Spleen (tissue), 11 donors: ENCODE measurements around the gene AMZ2. TPM values are rescaled to one million over a fixed set of nuclear protein-coding genes. Genes with fewer than 3 reads are reported as not detected.
"Not testable (repeated sequence)": the region's sequence is repeated elsewhere in the genome, so short reads cannot be mapped to it uniquely, and the experiment has no call there.

Experiments
- DNase-seq: peaks from one replicate; pipeline ENCODE4 v3.0.0-alpha.2; 2020
- H3K27ac ChIP-seq, 8 donors: fragments of 200-600 bp; sonication (generic) in 7 of 8; 1 replicate in 4 of 8; 2 replicates in 4 of 8; pipeline versions ENCODE4 v1.5.0 to v1.8.0; 2016 to 2021; ENCODE audit warnings: inconsistent platforms in 4 of 8, mild to moderate bottlenecking in 4 of 8, moderate library complexity in 1 of 8
- H3K27me3 ChIP-seq, 7 donors: fragments of 200-600 bp; sonication (generic) in 6 of 7; replicated peaks in 1 of 7; 1 replicate in 4 of 7; 2 replicates in 3 of 7; pipeline versions ENCODE4 v1.5.0 to v1.8.0; 2016 to 2021; ENCODE audit warnings: inconsistent platforms in 3 of 7, mild to moderate bottlenecking in 1 of 7
- H3K36me3 ChIP-seq, 6 donors: fragments of 200-600 bp; sonication (generic) in 5 of 6; 1 replicate in 4 of 6; 2 replicates in 2 of 6; pipeline versions ENCODE4 v1.5.0 to v1.8.0; 2016 to 2021; ENCODE audit warnings: inconsistent platforms in 2 of 6
- H3K4me1 ChIP-seq, 6 donors: fragments of 200-600 bp; sonication (generic) in 5 of 6; 1 replicate in 3 of 6; 2 replicates in 3 of 6; pipeline versions ENCODE4 v1.5.0 to v1.8.0; 2016 to 2021; ENCODE audit warnings: inconsistent platforms in 3 of 6
- H3K4me3 ChIP-seq, 8 donors: fragments of 200-600 bp; sonication (generic) in 7 of 8; 1 replicate in 4 of 8; 2 replicates in 4 of 8; pipeline versions ENCODE4 v1.5.0 to v1.8.0; 2016 to 2021; ENCODE audit warnings: inconsistent platforms in 4 of 8, mild to moderate bottlenecking in 4 of 8, moderate library complexity in 2 of 8
- H3K9me3 ChIP-seq, 8 donors: fragments of 200-600 bp; sonication (generic) in 7 of 8; 1 replicate in 4 of 8; 2 replicates in 4 of 8; pipeline versions ENCODE4 v1.5.0 to v1.8.0; 2016 to 2021; ENCODE audit warnings: inconsistent platforms in 4 of 8
- CTCF ChIP-seq, 11 experiments: fragments of 200-600 bp in 7 of 11; fragments of 450-650 bp in 4 of 11; sonication (generic) in 4 of 11; IDR thresholded peaks in 8 of 11; conservative IDR thresholded peaks in 3 of 11; 1 replicate in 7 of 11; 2 replicates in 4 of 11; pipeline versions ENCODE4 v1.4.0 to v1.8.0; 2016 to 2021; ENCODE audit warnings: antibody characterized with exemption in 11 of 11, inconsistent platforms in 4 of 11, mild to moderate bottlenecking in 1 of 11
- POLR2A ChIP-seq, 3 donors: fragments of 450-650 bp; IDR thresholded peaks; one replicate each; pipeline ENCODE4 v1.5.1; 2017; ENCODE audit warnings: antibody characterized with exemption in 3 of 3, mild to moderate bottlenecking in 1 of 3
- POLR2AphosphoS5 ChIP-seq, 3 donors: sonication (generic); formaldehyde crosslinking; IDR thresholded peaks; one replicate each; pipeline ENCODE4 v1.5.1; 2017; ENCODE audit warnings: antibody characterized with exemption in 3 of 3
- WGBS, 5 donors: extraction: QIAGEN DNeasy Blood & Tissue Kit in 3 of 5; methylation state at CpG; one replicate each; pipeline versions ENCODE4 v1.1.5 to v1.1.7; 2013 to 2018; 5-methylcytosine and 5-hydroxymethylcytosine counted together
- intact Hi-C: fragments of 100-400 bp; cut with DNase I; formaldehyde crosslinking; loops from one replicate; pipeline ENCODE4 v1.15.0; 2023; ENCODE audit warnings: low total_unique reads
- polyA plus RNA-seq, 3 donors: library from polyadenylated mRNA; stranded (reverse); fragments of 200-250 nt; gene quantifications; one replicate each; pipeline ENCODE4 v1.2.1, GENCODE V29; 2013
- total RNA-seq, 7 donors: library from RNA; depleted of rRNA in 3 of 7; stranded (reverse); fragments of >200 nt in 3 of 7; fragmentation: NEBNext Ultra II Directional in 4 of 7; extraction: Animal tissue kit (Norgen Biotek cat#: 25700) in 4 of 7; gene quantifications; one replicate each; pipeline versions ENCODE4 v1.1.0 to v1.2.1, GENCODE V29; 2016 to 2021
- donor health status: healthy with polysubstance abuse.
- donor health status: DM: no; HTN: no; CAD: no; lungs with moderate emphysema.
- donor health status: DM: no; HTN: no; CAD: no.
- donor health status: Bipolar disorder and iron deficiency.
- donor health status: healthy.
- donor health status: DM: no; HTN: no; CAD: no.
- donor health status: DM: yes; HTN: yes; CAD: no.

AMZ2 gene
- total and polyA plus RNA-seq, 10 donors = 40.4 to 75.1 (median 51.7) TPM

- peaks cover 0 to 23% (median 0%) of the 10 kb centered on the region in 6 donors for H3K36me3 ChIP-seq
- DNase-seq = no peak
- TF ChIP-seq POLR2A (IDR thresholded peaks at IDR 0.05) (no peak), POLR2AphosphoS5 (IDR thresholded peaks at IDR 0.05) (no peak), CTCF (IDR thresholded peaks at IDR 0.05 in 8 of 11, conservative IDR thresholded peaks at IDR 0.05 in 3 of 11) (no peak)
- no peak overlapping the region for H3K27ac ChIP-seq
- intact Hi-C loops = loop anchor here (10.0 kb wide), 1 partner anchor 205 kb away; no protein-coding TSS in a partner anchor
- H3K4me3 ChIP-seq = no peak overlapping the region
- 82 to 95% (median 91%) methylated on average over 8 to 9 of the region's 9 CpGs for WGBS, 5 donors
- peaks cover 23 to 74% (median 48%) of the 10 kb centered on the region in 6 donors for H3K4me1 ChIP-seq
- no peaks in the 10 kb centered on the region for H3K27me3 ChIP-seq
- H3K9me3 ChIP-seq = no peaks in the 10 kb centered on the region
Measured at GRCh38 chr17:68260051-68260762, 12.4 kb downstream of the AMZ2 start.

- not testable (repeated sequence) for H3K27me3 ChIP-seq, H3K9me3 ChIP-seq, H3K4me3 ChIP-seq, H3K27ac ChIP-seq, DNase-seq, H3K36me3 ChIP-seq
- H3K4me1 ChIP-seq = peaks cover 14 to 51% (median 26%) of the 10 kb centered on the region in 6 donors
- 68 to 84% (median 77%) methylated on average over 2 of the region's 2 CpGs for WGBS, 5 donors
- intact Hi-C loops = loop anchor here (10.0 kb wide), 1 partner anchor 202 kb away; no protein-coding TSS in a partner anchor
Measured at GRCh38 chr17:68262467-68262866, 14.6 kb downstream of the AMZ2 start.

DNA sequence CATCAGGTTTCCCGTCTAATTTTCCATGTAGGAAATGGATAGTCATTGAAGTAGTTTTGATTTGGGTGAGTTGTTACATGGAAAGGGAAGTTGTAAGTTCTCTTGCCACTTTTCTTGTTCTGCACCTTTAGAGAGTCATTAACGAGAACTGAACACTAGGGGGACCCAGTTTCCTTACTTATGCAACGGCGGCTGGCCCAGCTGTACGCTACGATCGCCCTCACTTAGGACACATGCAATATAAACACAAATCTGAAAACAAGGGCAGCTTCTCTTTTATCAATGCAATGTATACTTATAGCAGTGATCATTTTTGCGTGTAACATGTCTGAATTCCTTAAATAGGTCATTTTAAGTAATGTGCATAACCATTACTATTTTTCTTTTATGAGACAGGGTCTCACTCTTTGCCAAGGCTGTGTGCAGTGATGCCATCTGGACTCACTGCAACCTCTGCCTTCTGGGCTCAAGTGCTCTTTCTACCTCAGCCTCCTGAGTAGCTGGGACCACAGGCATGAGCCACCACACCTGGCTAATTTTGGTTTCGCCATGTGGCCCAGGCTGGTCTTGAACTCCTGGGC, 15.3 kb downstream of the AMZ2 start:
- peaks cover 0 to 13% (median 0%) of the 10 kb centered on the region in 6 donors for H3K36me3 ChIP-seq
- peak overlapping the region in 1 of 8 donors; percentile 20 for H3K27ac ChIP-seq
- peaks cover 9 to 44% (median 20%) of the 10 kb centered on the region in 6 donors for H3K4me1 ChIP-seq
- intact Hi-C loops = loop anchor here (10.0 kb wide), 1 partner anchor 202 kb away; no protein-coding TSS in a partner anchor
- not testable (repeated sequence) for H3K9me3 ChIP-seq, H3K4me3 ChIP-seq, H3K27me3 ChIP-seq, DNase-seq
- TF ChIP-seq CTCF (IDR thresholded peaks at IDR 0.05 in 8 of 11, conservative IDR thresholded peaks at IDR 0.05 in 3 of 11) = peak in 9 of 11 experiments; percentile 31 to 81 (median 70)
- 11 to 14% (median 12%) methylated on average over 9 of the region's 9 CpGs for WGBS, 5 donors

DNA sequence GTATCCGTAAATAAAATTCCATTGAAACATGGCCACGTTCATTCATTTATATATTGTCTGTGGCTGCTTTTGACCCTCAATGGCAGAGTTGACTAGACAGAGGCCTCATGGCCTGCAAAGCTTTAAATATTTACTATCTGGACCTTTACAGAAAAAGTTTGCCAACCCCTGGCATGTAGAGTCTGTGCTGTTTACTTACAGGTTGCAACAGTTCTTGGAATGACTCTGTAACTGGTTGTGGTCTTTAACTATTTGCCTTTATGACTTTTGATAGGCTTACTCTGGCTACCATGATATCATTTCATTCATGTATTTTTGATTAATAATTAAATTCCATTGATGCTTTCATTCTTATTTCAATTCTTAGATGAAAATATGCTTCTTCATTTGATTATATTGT, 18.0 kb downstream of the AMZ2 start:
- not testable (repeated sequence) for DNase-seq, H3K4me3 ChIP-seq, H3K27ac ChIP-seq, H3K27me3 ChIP-seq, H3K9me3 ChIP-seq
- H3K4me1 ChIP-seq = peaks cover 0 to 19% (median 8%) of the 10 kb centered on the region in 6 donors
- intact Hi-C loops = loop anchor here (10.0 kb wide), 1 partner anchor 199 kb away; no protein-coding TSS in a partner anchor
- 85 to 92% (median 87%) methylated on average over 2 of the region's 2 CpGs for WGBS, 5 donors
- peaks cover 0 to 32% (median under 1%) of the 10 kb centered on the region in 6 donors for H3K36me3 ChIP-seq

DNA sequence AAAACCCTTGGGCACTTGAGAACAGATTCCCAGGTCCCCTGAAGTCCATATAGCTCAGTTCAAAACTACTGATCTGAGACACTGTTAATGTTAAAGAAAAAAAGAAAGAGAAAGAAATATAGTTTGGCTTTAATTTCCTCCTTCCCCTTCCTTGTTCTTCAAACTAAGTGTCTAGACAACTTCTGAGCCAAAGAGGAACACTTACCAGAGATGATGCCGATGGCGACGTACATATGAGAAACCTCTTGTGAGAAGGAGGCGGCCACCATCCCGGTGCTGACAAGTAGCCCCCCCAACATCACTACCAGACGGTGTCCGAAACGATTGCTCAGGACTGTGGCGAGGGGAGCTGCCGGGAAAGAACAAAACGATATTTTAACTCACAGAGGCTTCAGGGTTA, 25.9 kb downstream of the AMZ2 start:
- Histone ChIP-seq H3K9me3 (peaks cover 0 to 11% (median 7%) of the 10 kb centered on the region in 8 donors), H3K27me3 (no peaks in the 10 kb centered on the region), H3K36me3 (peaks cover 0 to 91% (median 21%) of the 10 kb centered on the region in 6 donors), H3K4me3 (no peak overlapping the region), H3K27ac (peak overlapping the region in 2 of 8 donors; percentile 1 to 26), H3K4me1 (no peaks in the 10 kb centered on the region)
- DNase-seq = no peak
- intact Hi-C loops = loop anchor here (10.0 kb wide), 1 partner anchor 161 kb away; no protein-coding TSS in a partner anchor
- TF ChIP-seq CTCF (IDR thresholded peaks at IDR 0.05 in 8 of 11, conservative IDR thresholded peaks at IDR 0.05 in 3 of 11) = no peak
- no peak for TF ChIP-seq POLR2A (IDR thresholded peaks at IDR 0.05)
- TF ChIP-seq POLR2AphosphoS5 (IDR thresholded peaks at IDR 0.05) = no peak
- WGBS, 5 donors = 78 to 87% (median 80%) methylated on average over 11 of the region's 11 CpGs

GRCh38 chr17:68276339-68276738, 28.5 kb downstream of the AMZ2 start:
- H3K4me3 ChIP-seq, DNase-seq, H3K27me3 ChIP-seq, H3K27ac ChIP-seq, H3K4me1 ChIP-seq: not testable (repeated sequence)
- H3K36me3 ChIP-seq = peaks cover 0 to 92% (median 19%) of the 10 kb centered on the region in 6 donors
- peaks cover 0 to 11% (median 7%) of the 10 kb centered on the region in 8 donors for H3K9me3 ChIP-seq
- intact Hi-C loops = loop anchor here (10.0 kb wide), 1 partner anchor 158 kb away; no protein-coding TSS in a partner anchor
- WGBS, 5 donors = 93 to 99% (median 96%) methylated on average over 3 of the region's 3 CpGs
